ENCODE measurements around the gene ATAD3C. TPM values are rescaled to one million over a fixed set of nuclear protein-coding genes. Genes with fewer than 3 reads are reported as not detected.
"Not testable (repeated sequence)": the region's sequence is repeated elsewhere in the genome, so short reads cannot be mapped to it uniquely, and the experiment has no call there.

Gene ATAD3C
- total RNA-seq, 4 donors from 2014 or later: 0.47 to 1.1 (median 0.94) TPM; not detected in 1

- H3K9me3 ChIP-seq: no peaks in the 10 kb centered on the region
- no peaks in the 10 kb centered on the region for H3K27me3 ChIP-seq
- peaks cover 0 to 19% of the 10 kb centered on the region in 2 donors for H3K36me3 ChIP-seq
- ATAC-seq: peak; percentile 75
- peak overlapping the region in 3 of 4 donors; percentile 46 to 69 (median 64) for H3K27ac ChIP-seq
- no peak overlapping the region for H3K4me3 ChIP-seq
- peaks cover 0 to 59% (median 29%) of the 10 kb centered on the region in 3 donors for H3K4me1 ChIP-seq
- no peak for TF ChIP-seq EP300 (IDR thresholded peaks at IDR 0.05)
- TF ChIP-seq POLR2AphosphoS5 (IDR thresholded peaks at IDR 0.05): peak; percentile 35
- TF ChIP-seq CTCF (IDR thresholded peaks at IDR 0.05): peak in 3 of 4 experiments; percentile 89 to 98 (median 92)
- TF ChIP-seq POLR2A (IDR thresholded peaks at IDR 0.05): no peak
- WGBS, 2 donors (ENCODE audit: low coverage in 1 of 2): no CpG with 5 or more reads among the region's 29 CpGs
Measured at GRCh38 chr1:1441002-1441888, 8.2 kb upstream of the ATAD3C start.

- Histone ChIP-seq H3K4me1 (peaks cover 0 to 49% (median 22%) of the 10 kb centered on the region in 3 donors), H3K27ac (peak overlapping the region in 3 of 4 donors; percentile 46 to 69 (median 64)), H3K27me3 (no peaks in the 10 kb centered on the region), H3K9me3 (no peaks in the 10 kb centered on the region), H3K36me3 (peaks cover 0 to 19% of the 10 kb centered on the region in 2 donors), H3K4me3 (no peak overlapping the region)
- ATAC-seq: peak; percentile 22
- TF ChIP-seq CTCF (IDR thresholded peaks at IDR 0.05) (no peak), POLR2AphosphoS5 (IDR thresholded peaks at IDR 0.05) (peak; percentile 17)
- 30 to 70% methylated on average over 2 to 4 of the region's 32 CpGs for WGBS, 2 donors (ENCODE audit: low coverage in 1 of 2)
Measured at GRCh38 chr1:1442069-1442770, 7.3 kb upstream of the ATAD3C start.

GRCh38 chr1:1446631-1447030 lies 2.9 kb upstream of the ATAD3C start:
- not testable (repeated sequence) for H3K9me3 ChIP-seq, ATAC-seq, H3K27me3 ChIP-seq, H3K4me3 ChIP-seq, H3K4me1 ChIP-seq, H3K36me3 ChIP-seq, H3K27ac ChIP-seq
- 88 to 100% methylated on average over 1 to 4 of the region's 19 CpGs for WGBS, 2 donors (ENCODE audit: low coverage in 1 of 2)

- not testable (repeated sequence) for H3K4me3 ChIP-seq, H3K27me3 ChIP-seq, H3K27ac ChIP-seq, H3K9me3 ChIP-seq, ATAC-seq, H3K4me1 ChIP-seq, H3K36me3 ChIP-seq
- 76 to 77% methylated on average over 4 to 14 of the region's 22 CpGs for WGBS, 2 donors (ENCODE audit: low coverage in 1 of 2)
Measured at GRCh38 chr1:1450616-1451015, 1.1 kb downstream of the ATAD3C start.

- Histone ChIP-seq H3K4me1 (no peaks in the 10 kb centered on the region), H3K27ac (no peak overlapping the region), H3K4me3 (no peak overlapping the region), H3K27me3 (no peaks in the 10 kb centered on the region), H3K36me3 (no peaks in the 10 kb centered on the region), H3K9me3 (no peaks in the 10 kb centered on the region)
- ATAC-seq: no peak
- TF ChIP-seq POLR2A (IDR thresholded peaks at IDR 0.05) (no peak), POLR2AphosphoS5 (IDR thresholded peaks at IDR 0.05) (no peak), CTCF (IDR thresholded peaks at IDR 0.05) (no peak), EP300 (IDR thresholded peaks at IDR 0.05) (no peak)
- WGBS, 2 donors (ENCODE audit: low coverage in 1 of 2): 85 to 90% methylated on average over 11 to 12 of the region's 26 CpGs
Measured at GRCh38 chr1:1451696-1452364, 2.3 kb downstream of the ATAD3C start.

- 80% methylated on average over 1 of the region's 8 CpGs; no CpG with 5 or more reads in 1 of the 2 donors for WGBS, 2 donors (ENCODE audit: low coverage in 1 of 2)
- not testable (repeated sequence) for ATAC-seq, H3K4me1 ChIP-seq, H3K4me3 ChIP-seq, H3K27me3 ChIP-seq, H3K27ac ChIP-seq, H3K36me3 ChIP-seq, H3K9me3 ChIP-seq
Measured at GRCh38 chr1:1452365-1452739, 2.9 kb downstream of the ATAD3C start.

Data from gastroesophageal sphincter (tissue), 4 donors.